CMK (cell line): ENCODE results near the gene ZFY.

Experiments
- DNase-seq: peaks from one replicate; pipeline ENCODE4 v3.0.0-alpha.2; 2010; ENCODE audit warnings: low read depth

The ZFY gene

DNA sequence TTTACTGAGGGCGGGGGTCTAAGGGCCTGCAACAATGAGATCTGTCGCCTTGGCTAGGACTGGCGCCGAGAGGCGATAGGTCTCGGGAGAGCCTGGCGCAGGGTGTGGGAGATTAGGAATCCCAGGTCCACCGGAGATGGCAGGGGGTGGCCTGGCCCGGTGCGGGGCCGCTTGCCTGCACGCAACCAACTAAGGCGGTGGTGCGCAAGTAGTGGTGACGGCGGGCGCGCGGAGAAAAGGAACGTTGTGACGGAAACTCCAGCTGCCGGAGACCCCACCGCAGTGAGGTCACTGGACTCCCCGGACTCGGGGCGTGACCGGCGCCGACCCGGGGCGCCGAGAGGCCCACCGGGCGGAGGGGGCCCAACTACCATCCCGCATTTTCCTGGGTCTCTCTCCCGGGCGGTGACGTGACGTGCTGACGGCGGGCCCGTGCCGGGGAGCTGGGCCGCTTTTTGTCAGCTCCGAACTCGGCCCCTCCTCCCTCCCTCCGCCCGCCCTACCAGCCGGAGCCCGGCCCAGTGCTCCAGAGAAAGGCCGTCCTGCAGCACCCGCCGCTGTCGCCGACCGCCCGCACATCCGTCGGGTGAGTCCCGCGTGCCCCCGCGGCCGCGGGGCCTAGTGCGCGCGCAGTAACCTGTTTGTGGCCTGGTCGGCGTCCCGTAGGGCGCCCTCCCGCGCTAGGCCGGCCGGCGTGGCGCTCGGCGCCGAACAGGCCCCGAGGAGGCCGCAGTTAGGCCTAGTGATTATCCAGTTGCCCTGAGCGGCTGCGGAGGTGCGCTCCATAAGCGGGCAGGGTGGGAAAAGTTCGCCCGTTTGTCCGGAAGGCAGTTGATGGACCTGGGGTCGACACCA, at the start of gene ZFY:
Gene ZFY (plus strand): TSS at position 521 of the 855 bp plus-strand sequence. CDS start 18,556 bp downstream, outside the sequence.
- peak; percentile 32 for DNase-seq

GRCh38 chrY:2885880-2886279, 49.3 kb upstream of the ZFY start:
- no peak for DNase-seq

GRCh38 chrY:2887386-2887785, 47.8 kb upstream of the ZFY start:
- DNase-seq: no peak

GRCh38 chrY:2887955-2888354, 47.2 kb upstream of the ZFY start:
- DNase-seq: no peak

- no peak for DNase-seq
These were observed 41.7 kb upstream of the ZFY start for GRCh38 chrY:2893471-2893870.

DNA sequence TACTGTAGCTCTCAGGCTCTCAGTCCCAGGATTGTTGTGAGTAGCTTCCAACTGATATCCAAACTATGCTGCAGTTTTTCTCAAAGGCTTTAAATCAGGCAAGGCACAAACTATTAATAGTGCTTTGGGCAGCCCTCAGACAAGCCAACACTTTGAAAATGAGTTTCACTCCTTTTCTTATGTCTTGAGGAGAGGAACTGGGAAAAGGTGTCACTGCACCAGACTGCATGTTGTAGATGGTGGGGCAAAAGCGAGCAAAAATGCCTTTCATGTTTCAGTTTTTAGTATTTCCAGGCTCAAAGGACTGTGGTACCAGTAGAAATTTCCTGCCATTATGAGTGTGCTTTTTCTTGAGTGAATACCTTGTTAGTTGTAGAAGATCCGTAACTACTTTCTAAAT, 39.1 kb upstream of the ZFY start:
- no peak for DNase-seq

DNA sequence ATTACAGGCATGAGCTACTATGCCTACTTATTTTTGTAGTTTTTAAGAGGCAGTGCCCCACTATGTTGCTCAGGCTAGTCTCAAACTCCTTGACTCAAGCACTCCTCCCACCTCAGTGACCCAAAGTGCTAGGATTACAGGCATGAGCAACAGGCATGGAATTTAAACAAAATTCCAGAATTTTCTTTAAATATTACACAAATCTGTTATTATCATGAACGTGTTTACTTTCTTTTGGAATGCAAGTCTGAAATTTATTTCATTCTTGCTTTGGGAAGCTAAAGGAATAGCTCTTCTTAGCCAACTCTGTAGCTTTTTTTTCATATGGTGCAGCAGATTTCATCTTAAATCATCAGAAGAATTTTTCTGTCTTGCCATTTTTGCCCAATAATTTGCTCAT, 27.8 kb upstream of the ZFY start:
- DNase-seq: no peak

GRCh38 chrY:2913066-2913815, 21.9 kb upstream of the ZFY start:
- DNase-seq: no peak

DNA sequence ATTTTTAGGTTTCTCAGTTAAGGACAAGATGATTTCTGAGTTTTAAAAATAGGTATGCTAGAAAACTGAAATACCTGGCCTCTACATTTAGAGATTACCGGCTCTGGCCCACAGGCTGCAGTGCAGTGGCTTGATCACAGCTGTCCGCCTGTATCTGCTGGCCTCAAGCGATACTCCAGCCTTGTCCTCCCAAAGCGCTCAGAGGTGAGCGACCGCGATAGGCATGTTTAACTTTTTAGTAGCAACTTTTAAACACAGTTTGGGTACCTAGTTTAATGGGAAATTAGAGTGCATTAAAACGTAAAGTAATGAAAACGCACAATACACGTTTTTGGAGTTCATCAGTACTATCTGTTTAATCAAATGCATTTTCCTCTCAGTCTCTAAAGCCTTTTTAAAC, 1.1 kb upstream of the ZFY start:
- DNase-seq: no peak

DNA sequence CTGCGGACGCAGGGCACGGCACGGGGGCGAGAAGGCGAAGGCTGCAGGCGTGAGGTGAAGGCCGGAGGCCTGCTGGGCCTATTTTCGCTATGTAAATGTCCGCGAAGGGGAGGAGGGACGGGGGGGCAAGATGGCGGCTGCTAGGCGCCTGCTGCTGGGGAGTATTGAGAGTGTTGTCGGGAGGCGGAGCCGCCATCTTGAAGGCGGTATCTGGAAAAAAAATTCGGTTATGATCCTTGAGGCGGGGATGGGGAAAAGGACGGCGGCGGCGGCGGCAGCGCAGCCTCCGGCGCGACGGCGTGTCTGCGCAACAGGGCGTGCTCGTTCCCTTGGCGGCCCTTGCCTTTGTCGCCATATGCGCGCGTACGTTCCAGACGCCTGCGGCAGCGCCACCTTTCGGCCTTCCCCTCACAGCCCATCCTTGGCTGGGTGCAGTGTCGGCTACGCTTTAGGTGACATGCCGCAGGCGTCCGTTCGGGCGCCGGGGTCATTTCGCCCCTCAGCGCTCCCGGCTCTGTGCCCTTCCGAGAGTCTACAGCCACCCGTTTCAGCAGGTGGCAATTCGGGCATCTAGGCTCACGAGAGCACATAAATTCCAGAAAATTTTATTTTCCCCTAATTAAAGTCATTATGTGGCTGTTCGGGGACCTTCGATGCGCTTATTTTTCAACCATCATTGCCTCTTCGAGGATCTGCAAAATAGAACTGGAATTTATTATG, 695 bp downstream of the ZFY start:
- DNase-seq: peak; percentile 56

DNA sequence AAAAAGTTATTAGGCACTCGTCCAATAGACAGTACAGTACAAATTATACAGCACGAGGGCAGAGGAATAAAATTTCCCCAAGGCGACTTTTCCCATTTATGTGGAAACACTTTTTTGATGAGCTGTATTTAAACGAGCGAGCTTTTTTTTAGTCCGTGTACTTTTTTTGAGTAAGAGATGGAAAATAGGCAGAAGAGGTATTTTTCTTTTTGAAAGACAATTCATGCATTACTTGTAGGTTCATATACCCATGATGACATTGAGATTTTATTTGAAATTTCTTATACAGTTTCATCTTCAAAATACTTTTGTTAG, 1.2 kb downstream of the ZFY start:
- DNase-seq: no peak

DNA sequence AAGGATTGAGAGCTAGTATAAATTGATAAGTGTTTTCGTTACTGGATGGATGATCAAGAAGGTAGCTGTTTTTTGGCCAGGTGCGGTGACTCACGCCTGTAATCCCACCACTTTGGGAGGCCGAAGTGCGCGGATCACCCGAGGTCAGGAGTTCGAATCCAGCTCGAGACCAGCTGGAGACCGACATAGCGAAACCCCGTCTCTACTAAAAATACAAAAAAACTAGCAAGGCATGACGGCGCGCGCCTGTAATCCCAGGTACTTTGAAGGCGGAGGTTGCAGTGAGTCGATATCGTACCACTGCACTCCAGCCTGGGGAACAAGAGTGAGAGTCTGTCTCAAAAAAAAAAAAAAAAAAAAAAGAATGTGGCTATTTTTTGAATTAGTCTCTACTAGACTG, 2.0 kb downstream of the ZFY start:
- no peak for DNase-seq

GRCh38 chrY:2949590-2950252, 14.5 kb downstream of the ZFY start:
- DNase-seq: no peak

GRCh38 chrY:2950655-2951054, 15.5 kb downstream of the ZFY start:
- no peak for DNase-seq

- DNase-seq: no peak
These were observed 17.7 kb downstream of the ZFY start for GRCh38 chrY:2952912-2953311.

GRCh38 chrY:2954735-2955134, 19.6 kb downstream of the ZFY start:
- no peak for DNase-seq

DNA sequence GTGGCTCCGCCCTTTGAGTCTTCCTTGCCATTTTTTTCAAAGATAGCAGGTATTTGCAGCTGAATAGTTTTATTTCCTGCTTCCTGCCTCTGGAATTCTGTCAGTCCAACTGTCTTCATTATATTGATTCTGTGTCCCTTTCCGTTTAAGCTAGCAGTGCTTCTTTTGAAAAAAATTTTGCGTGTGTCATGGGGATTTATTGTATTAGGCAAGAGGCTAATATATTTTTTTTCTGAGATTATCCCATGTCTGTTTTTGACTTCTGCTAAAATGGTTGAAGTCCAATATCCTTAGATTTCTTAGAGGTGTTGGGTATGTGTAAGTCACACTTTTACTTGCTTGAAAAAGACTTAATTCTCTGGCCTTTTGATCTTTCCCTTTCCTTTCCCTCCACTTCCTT, 20.4 kb downstream of the ZFY start:
- DNase-seq: no peak

DNA sequence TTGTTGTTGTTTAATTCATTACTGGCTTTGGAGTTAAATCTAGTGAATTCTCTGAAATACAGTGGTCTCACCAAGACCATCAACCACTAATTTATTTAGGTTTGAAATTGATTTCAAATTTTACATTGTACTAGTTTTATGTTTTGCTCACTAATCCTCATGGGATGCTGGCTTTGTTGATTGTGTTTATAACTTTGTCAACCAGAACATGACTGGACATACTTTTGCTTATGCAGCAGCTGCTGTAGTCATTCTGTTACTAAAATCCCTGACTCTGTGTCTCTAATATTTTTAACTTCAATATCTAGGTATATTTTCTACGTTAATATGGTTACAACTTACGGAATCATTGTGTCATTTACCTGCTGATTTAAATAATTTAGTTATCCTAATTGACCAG, 26.9 kb downstream of the ZFY start:
- no peak for DNase-seq

DNA sequence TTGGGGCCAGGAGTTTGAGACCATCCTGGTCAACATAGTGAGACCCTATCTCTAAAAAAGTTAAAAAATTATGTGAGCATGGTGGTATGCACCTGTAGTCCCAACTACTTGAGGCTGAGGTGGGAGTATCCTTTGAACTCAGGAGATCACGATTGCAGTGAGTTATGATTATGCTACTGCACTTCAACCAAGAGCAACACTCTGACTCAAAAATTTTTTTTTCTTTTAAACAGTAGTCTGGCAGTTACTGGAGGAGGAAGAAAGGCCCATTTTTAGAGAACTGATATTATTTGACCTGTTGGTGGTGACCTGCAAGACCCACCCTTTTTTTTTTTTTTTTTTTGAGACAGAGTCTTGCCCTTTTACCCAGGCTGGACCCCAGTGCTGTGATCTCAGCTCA, 29.6 kb downstream of the ZFY start:
- no peak for DNase-seq

GRCh38 chrY:2965629-2966028, 30.4 kb downstream of the ZFY start:
- no peak for DNase-seq

GRCh38 chrY:2969561-2969960, 34.4 kb downstream of the ZFY start:
- DNase-seq: no peak

GRCh38 chrY:2972708-2973107, 37.5 kb downstream of the ZFY start:
- no peak for DNase-seq
